ENCODE results near the gene DIS3L2.
A peak's percentile ranks its signal among the peaks of the same experiment; 100 is the strongest.

The DIS3L2 gene

DNA sequence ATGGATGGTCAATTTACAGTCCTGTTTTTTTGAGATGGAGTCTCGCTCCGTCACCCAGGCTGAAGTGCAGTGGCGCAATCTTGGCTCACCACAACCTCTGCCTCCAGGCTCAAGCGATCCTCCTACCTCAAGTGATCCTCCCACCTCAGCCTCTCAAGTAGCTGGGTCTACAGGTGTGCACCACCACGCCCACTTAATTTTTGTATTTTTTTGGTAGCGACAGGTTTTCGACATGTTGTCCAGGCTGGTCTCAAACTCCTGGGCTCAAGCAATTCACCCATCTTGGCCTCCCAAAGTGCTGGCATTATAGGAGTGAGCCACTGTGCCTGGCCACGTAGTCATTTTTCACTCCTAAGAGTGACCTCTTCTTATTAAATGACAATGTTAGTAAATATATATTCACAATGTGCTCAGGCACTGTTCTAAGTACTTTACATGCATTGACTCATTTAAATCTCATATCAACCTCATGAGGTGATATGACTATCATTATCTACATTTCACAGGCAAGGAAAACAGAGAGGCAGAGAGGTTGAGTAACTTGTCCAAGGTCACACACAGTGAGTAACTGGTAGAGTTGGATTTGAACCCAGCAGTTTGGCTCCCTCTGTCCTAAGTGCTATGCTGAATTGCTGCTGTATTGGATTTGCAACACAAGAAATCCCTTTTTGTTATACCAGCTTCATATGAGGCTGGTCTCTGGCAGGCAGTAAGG lies 5.6 kb upstream of the DIS3L2 start:
- no peak for DNase-seq (ENCODE audit: low read depth in 2 of 3, low spot score in 2 of 3)

DNA sequence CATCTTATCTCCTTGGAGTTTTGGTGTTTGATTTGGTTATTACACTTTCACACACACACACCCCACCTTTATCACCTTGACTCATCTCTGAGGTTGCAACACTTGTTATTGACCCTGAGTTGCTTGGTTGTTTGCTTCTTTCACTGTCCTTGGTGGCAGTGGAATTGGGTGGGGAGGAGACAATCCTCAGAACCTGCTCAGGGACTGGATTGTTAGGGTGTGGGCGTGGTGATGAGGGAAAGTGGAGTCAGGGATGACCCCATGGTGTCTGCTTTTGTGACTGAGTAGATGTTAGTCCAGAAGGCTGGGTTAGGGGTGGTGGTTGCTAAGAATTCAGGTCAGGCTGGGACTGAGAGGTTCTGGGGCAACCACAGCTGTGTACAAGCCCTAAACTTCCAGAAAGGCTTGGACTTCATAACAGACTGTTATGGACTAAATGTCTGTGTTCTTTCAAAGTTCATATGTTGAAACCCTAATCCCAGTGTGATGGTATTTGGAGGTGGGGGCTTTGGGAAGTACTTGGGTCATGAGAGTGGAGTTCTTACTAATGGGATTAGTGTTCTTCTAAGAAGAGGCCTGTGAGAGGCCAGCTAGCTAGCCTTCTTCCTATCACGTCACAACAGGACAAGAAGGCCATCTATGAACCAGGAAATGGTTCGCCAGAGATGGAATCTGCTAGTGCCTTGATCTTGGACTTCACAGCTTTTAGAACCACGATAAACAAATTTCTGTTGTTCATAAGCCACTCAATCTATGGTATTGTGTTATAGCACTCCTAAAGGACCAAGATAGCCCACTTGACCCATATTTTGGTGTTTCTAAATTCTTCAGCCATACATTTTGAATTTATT lies 3.4 kb upstream of the DIS3L2 start:
- DNase-seq (ENCODE audit: low read depth in 2 of 3, low spot score in 2 of 3), result no peak

DNA sequence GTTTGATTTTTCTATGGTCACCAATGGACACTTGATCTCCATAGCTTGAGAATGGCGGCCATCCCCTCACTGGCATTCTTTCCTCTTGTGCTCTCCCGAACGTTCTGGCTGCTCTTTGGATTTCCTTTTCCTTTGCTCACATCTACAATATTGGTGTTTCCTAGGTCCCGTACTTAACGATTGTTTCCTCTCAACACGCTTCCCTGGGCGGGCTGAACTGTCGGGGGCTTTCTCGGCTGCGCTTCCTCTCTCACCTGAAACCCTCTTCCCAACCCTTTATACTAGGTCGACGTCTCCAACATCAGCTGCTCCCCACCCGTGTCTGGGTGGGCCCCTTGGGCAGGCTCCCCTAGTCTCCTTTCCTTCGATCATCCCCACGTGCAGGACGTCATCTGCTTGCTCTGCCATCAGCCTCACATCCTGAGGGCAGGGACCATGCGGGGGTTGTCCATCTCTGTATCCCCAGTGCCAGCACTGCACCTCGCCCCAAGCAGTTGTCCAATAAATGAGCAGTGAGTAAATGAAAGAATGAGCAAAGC lies 634 bp upstream of the DIS3L2 start:
- DNase-seq (ENCODE audit: low read depth in 2 of 3, low spot score in 2 of 3), result peak in 1 of 3 experiments; percentile 29

DNA sequence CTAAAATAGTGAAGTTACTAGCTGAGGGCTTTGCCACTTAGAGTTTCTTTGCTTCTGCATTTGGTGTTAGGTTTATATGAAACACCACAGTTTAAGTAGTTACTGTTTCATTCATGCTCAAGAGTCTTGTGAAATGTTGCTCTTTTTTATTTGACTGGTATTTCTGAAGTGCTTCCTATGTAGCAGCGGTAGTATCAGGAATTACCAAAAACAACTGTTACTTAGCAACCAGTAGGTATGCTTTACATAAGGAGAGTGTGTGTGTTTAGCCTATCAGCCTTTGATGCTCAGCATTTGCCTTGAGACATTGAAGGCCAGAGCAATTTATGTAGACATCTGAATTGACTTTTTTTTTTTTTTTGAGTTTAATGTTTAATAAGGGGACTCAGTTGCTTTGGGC lies 3.6 kb downstream of the DIS3L2 start:
- no peak for DNase-seq (ENCODE audit: low read depth in 2 of 3, low spot score in 2 of 3)

DNA sequence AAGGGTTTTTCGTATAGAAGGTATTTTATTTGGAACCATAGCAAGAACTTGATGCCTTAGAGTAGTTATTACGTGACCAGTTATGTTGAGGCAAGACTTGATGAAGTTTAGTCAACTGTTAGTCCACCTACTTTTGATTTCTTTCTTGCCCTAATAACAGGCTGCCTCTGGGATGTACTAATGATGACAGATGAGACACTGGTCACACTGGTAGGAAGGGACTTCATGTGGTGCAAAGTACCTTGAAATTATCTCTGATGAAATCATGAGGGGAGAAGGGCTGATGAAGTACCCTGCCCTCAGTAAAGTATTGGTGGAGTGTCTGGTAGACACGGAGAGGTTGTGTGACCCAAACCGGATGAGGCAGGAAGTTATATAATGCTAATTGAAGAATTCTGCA lies 5.4 kb downstream of the DIS3L2 start:
- DNase-seq (ENCODE audit: low read depth in 2 of 3, low spot score in 2 of 3), result no peak

DNA sequence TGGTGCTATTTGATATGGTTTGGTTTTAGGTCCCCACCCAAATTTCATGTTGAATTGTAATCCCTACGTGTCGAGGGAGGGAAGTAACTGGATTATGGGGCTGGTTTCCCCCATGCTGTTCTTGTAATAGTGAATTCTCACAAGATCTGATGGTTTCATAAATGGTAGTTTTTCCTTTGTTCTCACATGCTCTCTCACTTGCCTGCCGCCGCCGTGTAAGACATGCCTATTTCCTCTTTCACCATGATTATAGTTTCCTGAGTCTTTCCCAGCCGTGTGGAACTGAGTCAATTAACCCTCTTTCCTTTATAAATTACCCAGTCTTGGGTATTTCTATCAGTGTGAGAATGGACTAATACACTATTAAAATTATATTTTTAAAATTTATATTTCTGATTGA lies 7.3 kb downstream of the DIS3L2 start:
- no peak for DNase-seq (ENCODE audit: low read depth in 2 of 3, low spot score in 2 of 3)

DNA sequence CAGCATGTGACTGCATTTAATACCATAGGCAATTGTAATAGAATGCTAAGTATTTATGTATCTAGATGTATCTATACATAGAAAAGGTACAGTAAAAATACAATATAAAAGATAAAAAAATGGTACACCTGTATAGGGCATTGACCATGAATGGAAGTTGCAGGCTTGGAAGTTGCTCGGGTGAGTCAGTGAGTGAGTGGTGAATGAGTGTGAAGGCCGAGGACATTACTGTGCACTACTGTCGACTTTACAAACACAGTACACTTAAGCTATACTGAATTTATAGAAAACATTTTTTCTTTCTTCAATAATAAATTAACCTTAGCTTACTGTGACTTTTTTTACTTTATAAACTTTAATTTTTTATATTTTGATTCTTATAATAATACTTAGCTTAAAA lies 8.9 kb downstream of the DIS3L2 start:
- no peak for DNase-seq (ENCODE audit: low read depth in 2 of 3, low spot score in 2 of 3)

DNA sequence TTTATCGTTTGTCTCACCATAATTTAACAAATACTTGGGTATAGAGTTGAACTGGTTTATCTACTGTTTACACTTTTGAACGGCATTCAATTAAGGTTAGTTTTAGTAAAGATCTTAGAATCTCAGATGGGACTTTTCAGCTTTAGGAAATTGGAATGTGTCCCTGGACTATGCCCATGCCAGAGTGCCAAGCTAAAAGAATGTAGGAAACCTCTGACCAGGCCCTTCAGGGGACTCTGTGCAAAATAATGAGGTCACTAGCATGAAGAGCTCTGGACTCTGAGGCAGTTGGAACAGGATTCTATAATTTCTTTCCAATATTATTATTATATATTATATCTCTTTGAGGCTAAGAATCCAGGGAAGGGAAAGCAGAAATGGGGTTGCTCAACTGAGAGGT lies 13.5 kb downstream of the DIS3L2 start:
- DNase-seq (ENCODE audit: low read depth in 2 of 3, low spot score in 2 of 3), result no peak

DNA sequence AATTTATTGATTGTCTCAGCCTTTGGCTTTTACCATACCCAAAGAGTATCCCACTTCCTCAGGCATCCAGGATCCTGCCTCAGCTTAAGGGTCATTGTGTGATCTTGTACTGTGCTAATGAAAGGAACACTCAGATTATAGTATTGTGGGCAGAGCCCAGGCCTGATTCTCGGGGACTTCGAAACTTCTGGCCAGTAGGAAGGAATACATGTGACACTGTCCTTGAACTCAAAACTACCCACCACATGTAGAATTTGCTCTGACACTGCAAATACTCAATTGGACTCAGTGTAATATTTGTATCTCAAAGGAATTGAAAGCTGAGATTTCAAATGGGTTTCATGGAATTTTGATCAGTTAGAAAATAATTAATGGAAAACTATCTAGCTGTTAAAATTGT lies 15.9 kb downstream of the DIS3L2 start:
- no peak for DNase-seq (ENCODE audit: low read depth in 2 of 3, low spot score in 2 of 3)

DNA sequence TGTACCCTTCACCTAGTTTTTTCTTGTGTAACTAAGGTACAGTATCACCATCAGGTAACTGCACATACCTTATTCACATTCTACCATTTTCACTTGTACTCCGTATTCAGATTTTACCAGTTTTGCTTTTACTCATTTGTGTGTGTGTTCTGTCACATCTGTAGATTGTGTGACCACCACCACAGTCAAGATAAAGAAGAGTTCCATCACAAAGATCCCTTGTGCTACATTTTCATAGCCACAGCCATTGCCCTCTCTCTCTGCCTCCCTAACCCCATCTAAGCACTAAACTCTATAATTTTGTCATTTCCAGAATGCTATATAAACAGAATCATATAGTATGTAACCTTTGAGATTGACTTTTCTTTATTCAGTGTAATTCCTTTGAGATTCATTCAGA lies 23.5 kb downstream of the DIS3L2 start:
- DNase-seq (ENCODE audit: low read depth in 2 of 3, low spot score in 2 of 3), result no peak

DNA sequence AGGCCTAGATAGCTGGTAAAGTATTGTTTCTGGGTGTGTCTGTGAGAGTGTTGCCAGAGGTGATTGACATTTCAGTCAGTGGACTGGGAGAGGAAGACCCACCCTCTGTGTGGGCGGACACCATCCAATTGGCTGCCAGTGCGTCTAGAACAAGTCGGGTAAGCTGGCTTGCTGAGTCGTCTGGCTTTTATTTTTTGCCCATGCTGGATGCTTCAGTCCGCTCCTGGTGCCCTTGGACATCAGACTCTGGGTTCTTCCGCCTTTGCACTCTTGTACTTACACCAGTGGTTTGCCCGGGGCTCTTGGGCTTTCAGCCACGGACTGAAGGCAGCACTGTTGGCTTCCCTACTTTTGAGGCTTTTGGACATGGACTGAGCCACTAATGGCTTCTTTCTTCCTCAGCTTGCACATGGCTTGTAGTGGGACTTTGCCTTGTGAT lies 24.3 kb downstream of the DIS3L2 start:
- DNase-seq (ENCODE audit: low read depth in 2 of 3, low spot score in 2 of 3), result no peak

DNA sequence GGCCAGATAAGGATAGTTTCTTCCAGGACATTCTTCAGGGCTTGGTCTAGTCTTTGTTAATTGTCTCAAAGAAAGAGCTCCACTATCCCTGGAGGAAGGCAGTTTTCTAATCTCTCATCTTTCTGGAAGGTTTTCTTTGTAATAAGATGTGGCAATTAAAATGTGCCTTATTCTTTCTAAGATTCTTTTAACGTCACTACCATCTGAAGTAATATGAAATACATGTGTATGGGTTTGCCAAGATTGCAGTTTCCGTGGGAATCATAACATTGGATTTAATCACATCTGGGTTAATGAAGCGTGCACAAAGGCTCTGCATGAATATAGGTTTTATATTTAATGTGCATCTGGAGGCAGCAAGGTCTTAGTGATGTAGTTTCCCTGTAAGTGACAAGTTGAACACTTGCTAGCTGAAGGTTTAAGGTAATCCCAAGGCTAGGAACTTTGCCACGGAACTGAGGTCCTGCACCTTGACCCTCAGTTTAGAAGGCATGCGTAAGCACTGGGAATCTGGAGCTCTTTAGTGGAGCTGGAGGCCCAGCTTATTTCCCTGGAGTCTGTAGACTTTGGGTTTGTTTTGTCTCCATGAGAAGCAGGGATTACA lies 25.7 kb downstream of the DIS3L2 start:
- DNase-seq (ENCODE audit: low read depth in 2 of 3, low spot score in 2 of 3), result no peak

DNA sequence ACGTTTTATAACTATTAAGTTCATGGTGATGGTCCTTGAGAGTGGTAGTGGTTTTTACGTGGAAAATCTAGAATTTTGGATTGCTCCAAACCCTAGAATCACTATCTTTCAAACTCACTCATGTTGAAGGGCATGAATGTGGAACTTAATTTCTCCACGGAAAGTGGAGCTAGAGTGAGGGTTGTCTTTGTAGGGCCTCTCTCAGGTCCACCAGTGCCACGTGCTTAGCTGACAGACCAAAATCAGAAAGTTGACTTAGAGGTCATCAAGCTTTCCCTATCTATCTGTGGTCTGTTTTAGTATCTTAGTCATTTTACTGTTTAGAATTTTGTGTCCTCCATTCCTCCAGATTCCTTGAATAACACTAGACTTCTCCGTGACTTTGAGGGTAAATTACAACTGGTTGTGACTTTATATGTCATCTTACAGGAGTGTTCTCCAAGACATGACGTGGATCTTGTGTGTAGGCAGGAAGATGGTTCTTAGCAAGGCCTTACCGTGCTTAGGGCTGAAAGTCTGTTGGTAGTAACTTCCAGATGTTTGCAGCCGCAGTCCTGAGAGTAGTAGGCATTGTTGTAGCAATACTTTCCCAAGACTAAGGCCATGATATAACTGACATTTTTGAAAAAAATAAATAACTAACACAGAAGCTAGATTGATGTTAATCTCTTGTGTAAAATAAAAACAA lies 26.8 kb downstream of the DIS3L2 start:
- DNase-seq (ENCODE audit: low read depth in 2 of 3, low spot score in 2 of 3), result no peak

DNA sequence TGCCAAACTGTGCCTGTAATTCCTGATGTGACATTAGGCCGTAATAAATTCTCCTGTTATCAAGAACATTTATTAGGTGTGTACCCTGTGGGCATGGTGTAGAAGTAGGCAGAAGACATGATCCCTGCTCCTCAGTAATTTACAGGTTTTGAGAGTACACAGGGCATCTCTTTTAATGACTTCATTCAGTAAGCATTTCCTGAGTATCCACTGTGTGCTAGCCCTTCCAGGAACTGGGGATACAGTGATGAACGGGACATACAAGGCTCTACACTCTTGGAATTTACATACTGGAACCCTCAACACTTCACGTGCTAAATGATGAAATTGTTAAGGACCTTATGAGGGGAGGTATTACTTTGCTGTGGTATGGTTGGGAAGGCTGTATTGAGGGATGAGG lies 30.2 kb downstream of the DIS3L2 start:
- DNase-seq (ENCODE audit: low read depth in 2 of 3, low spot score in 2 of 3), result no peak

DNA sequence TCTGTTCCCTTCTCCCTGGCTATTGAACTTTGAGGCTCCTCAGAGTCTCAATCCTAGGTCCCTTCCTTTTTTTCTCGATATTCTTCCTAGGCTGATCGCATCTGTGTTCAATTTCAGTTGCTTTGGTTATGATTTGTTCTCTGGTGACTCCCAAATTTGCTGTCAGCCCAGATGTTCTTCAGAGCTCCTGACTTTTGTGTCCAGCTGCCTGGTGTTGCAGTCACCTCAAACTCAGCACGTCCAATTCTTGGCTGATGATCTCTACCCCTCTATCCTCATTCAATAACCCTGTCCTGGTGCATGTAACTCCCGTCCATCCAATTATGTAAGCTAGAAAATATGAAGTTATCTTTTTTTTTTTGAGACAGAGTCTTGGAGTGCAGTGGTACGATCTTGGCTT lies 31.4 kb downstream of the DIS3L2 start:
- DNase-seq (ENCODE audit: low read depth in 2 of 3, low spot score in 2 of 3), result no peak

DNA sequence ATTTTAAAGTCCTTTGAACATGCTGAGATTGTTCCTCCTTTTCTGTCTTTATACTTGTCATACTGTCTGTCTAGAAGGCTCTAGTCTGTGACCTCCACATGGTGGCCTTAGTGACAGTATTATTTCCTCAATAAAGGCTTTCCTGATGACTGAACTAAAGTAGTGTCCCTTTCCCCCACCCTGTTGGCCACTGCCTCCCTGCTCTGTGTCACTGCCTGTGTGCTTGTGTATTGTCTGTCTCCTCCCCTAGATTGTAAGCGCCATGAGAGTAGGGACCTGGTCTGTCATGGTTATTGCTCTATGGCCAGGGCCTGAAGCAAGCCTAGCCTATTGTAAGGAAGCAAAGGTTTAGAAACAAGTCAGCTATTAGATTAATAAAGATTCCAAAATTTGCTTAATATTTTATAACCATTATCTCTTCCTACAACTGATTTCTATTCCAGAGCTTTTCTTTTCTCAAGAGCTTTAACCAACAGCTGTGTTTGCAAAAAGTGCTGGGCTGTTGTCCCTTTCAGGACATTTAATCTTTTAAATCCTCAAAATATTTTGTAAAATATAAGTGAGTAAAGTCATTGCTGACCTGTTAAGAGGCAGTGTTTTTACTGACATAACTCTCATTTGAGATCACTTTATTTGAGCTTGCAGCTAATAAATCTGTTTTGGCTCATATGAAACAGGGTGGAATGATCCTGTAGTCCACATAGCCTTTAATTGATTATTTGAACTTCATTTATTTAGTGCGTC lies 35.5 kb downstream of the DIS3L2 start:
- DNase-seq (ENCODE audit: low read depth in 2 of 3, low spot score in 2 of 3), result no peak

DNA sequence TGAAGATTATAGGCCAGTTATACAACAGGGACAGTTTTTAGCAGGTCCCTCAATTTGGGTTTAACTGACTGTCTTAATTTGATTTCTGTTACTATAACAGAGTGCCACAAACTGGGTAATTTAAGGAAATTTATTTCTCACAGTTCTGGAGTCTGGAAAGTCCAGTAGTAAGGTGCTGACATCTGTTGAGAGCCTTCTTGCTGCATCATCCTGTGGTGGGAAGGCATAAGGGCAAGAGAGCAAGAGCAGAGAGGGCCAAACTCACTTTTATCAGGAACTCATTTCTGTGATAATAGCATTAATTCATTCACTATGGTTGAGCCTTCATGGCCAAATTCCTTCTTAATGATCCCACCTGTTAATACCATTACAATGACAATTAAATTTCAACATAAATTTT lies 36.5 kb downstream of the DIS3L2 start:
- DNase-seq (ENCODE audit: low read depth in 2 of 3, low spot score in 2 of 3), result no peak

DNA sequence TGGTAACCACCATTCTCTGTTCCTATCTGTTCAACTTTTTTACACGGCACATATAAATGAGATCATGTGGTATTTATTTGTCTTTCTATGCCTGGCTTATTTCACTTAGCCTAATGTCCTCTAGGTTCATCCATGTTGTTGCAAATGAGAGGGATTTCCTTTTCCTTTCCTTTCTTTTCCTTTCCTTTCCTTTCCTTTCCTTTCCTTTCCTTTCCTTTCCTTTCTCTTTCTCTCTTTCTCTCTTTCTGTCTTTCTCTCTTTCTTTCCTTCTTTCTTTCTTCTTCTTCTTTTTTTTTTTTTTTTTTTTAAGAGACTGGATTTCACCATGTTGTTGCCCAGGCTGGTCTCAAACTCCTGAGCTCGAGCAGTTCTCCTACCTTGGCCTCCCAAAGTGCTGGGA lies 38.9 kb downstream of the DIS3L2 start:
- DNase-seq (ENCODE audit: low read depth in 2 of 3, low spot score in 2 of 3), result no peak

DNA sequence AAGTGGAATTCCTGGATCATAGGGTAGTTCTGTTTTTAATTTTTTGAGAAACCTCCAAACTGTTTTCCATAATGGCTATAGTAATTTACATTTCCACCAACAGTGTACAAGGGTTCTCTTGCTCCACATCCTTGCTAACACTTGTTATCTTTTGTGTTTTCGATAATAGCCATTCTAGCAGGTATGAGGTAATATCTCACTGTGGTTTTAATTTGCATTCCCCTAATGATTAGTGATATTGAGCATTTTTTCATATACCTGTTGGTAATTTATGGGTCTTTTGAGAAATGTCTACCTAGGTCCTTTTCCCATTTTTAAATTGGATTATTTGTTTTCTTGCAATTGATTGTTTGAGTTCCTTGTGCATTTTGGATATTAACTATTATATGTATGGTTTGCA lies 39.6 kb downstream of the DIS3L2 start:
- DNase-seq (ENCODE audit: low read depth in 2 of 3, low spot score in 2 of 3), result no peak

DNA sequence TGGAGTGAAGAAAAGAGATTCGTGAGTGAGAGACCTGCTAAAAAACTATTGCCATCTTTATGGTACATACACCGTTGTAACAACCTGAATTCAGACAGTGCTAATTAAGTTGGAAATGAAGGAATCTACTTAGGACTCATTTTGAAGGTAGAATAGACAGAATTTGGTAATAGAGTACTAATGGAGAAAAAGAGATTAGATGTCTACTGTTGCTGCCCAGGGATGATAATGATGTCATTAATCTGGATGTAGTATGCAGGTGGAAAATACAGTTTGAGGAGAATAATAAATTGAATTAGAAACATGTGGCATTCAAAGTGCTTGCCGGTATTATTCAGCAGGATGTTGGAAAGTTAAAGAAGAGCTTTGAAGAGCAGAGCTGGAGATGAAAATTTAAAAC lies 44.7 kb downstream of the DIS3L2 start:
- no peak for DNase-seq (ENCODE audit: low read depth in 2 of 3, low spot score in 2 of 3)

Data from activated CD8-positive, alpha-beta memory T cell treated with anti-CD3 and anti-CD28 coated beads for 48 hours (primary cell).